Naive B cell (primary cell): Measurements from ENCODE around the gene FOSL1. TPM values are rescaled to one million over a fixed set of nuclear protein-coding genes. Genes with fewer than 3 reads are reported as not detected.
"Not testable (repeated sequence)": the region's sequence is repeated elsewhere in the genome, so short reads cannot be mapped to it uniquely, and the experiment has no call there.

ENCODE experiments used
- ATAC-seq, 2 donors: fragments of 150-1000 bp; cut with Tn5 transposase; 2 replicates each; pipeline ENCODE4 v1.10.0; 2021; ENCODE audit warnings: low read depth in 2 of 2, mild to moderate bottlenecking in 2 of 2, moderate library complexity in 2 of 2
- DNase-seq: peaks from one replicate; pipeline ENCODE4 v3.0.0; 2022
- H3K27ac Mint-ChIP-seq, 6 donors: one replicate each; pipeline ENCODE4 v1.8.0; 2020 to 2022; ENCODE audit warnings: mild to moderate bottlenecking in 6 of 6, mixed read lengths in 6 of 6, moderate library complexity in 5 of 6, inconsistent platforms in 2 of 6
- H3K27me3 Mint-ChIP-seq, 3 donors: one replicate each; pipeline ENCODE4 v1.8.0; 2021 to 2022; ENCODE audit warnings: mixed read lengths in 3 of 3, mild to moderate bottlenecking in 1 of 3
- H3K36me3 Mint-ChIP-seq, 2 donors: one replicate each; pipeline ENCODE4 v1.8.0; 2020 to 2022; ENCODE audit warnings: mixed read lengths in 2 of 2, inconsistent platforms in 1 of 2, mild to moderate bottlenecking in 1 of 2
- H3K4me1 Mint-ChIP-seq, 3 donors: one replicate each; pipeline ENCODE4 v1.8.0; 2020 to 2022; ENCODE audit warnings: mixed read lengths in 3 of 3, inconsistent platforms in 1 of 3, mild to moderate bottlenecking in 1 of 3, moderate library complexity in 1 of 3
- H3K4me3 Mint-ChIP-seq, 8 donors: one replicate each; pipeline ENCODE4 v1.8.0; 2020 to 2022; ENCODE audit warnings: mild to moderate bottlenecking in 8 of 8, mixed read lengths in 8 of 8, moderate library complexity in 8 of 8, inconsistent platforms in 2 of 8
- H3K9me3 Mint-ChIP-seq, 7 donors: one replicate each; pipeline ENCODE4 v1.8.0; 2020 to 2022; ENCODE audit warnings: mixed read lengths in 7 of 7, mild to moderate bottlenecking in 5 of 7, inconsistent platforms in 2 of 7, moderate library complexity in 1 of 7
- polyA plus RNA-seq, 6 donors: library from polyadenylated mRNA; unstranded; fragments of 300-500 nt; fragmentation: Illumina TruSeq; gene quantifications; one replicate each; pipeline ENCODE4 v1.2.3, GENCODE V29; 2021; ENCODE audit warnings: low read depth in 6 of 6

The FOSL1 gene
- polyA plus RNA-seq, 6 donors from 2014 or later = 0.25 to 0.34 (median 0.27) TPM; not detected in 3

- Mint-ChIP-seq H3K27ac (peak overlapping the region in 1 of 6 donors; percentile 67), H3K9me3 (no peaks in the 10 kb centered on the region), H3K4me1 (peaks cover 26 to 39% (median 36%) of the 10 kb centered on the region in 3 donors), H3K27me3 (no peaks in the 10 kb centered on the region), H3K36me3 (peaks cover 14 to 26% of the 10 kb centered on the region in 2 donors), H3K4me3 (peak overlapping the region in 1 of 8 donors; percentile 91)
- DNase-seq (no peak), ATAC-seq (no peak)
Measured at GRCh38 chr11:65852508-65853245, 47.5 kb downstream of the FOSL1 start.

DNA sequence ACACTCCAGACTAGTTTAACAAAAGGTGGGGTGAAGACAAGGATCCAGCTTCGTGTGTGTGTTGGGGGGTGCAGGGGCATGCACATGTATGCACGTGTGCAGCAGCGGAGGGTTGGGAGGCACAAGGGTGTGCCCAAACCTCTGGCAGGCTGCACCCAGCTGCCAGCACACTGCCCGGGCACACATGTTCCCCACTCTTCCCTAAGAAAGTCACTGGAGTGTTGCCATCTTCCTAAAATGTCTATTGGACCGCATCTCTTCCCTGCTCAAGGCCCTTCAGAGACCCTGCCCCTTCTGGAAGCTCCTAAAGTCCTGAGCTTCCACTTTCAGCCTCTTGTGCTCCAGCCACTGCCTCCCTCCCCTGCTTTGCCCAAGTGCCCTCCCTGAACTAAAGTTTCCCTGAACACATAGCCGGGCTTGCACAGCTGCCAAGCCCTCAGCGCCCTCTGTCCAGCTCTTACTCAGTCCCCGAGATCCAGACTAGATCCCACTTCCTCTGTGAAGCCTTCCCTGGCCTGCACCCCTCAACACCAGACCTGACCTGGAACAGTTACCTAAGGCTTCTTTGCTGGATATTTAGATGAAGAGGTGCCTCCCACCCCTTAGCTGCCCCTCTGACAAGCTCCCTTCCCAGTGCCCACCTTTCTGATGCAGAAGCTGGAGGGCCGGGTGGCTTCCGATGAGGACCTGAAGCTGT is 48.2 kb downstream of the FOSL1 start:
- no peak for ATAC-seq
- peaks cover 14 to 26% of the 10 kb centered on the region in 2 donors for H3K36me3 Mint-ChIP-seq
- H3K27ac Mint-ChIP-seq = peak overlapping the region in 1 of 6 donors; percentile 54
- H3K4me1 Mint-ChIP-seq = peaks cover 26 to 38% (median 36%) of the 10 kb centered on the region in 3 donors
- peak overlapping the region in 1 of 8 donors; percentile 2 for H3K4me3 Mint-ChIP-seq
- DNase-seq = no peak
- H3K9me3 Mint-ChIP-seq = no peaks in the 10 kb centered on the region
- no peaks in the 10 kb centered on the region for H3K27me3 Mint-ChIP-seq

GRCh38 chr11:65851083-65851579 is 49.1 kb downstream of the FOSL1 start:
- H3K36me3 Mint-ChIP-seq = peaks cover 14 to 26% of the 10 kb centered on the region in 2 donors

DNA sequence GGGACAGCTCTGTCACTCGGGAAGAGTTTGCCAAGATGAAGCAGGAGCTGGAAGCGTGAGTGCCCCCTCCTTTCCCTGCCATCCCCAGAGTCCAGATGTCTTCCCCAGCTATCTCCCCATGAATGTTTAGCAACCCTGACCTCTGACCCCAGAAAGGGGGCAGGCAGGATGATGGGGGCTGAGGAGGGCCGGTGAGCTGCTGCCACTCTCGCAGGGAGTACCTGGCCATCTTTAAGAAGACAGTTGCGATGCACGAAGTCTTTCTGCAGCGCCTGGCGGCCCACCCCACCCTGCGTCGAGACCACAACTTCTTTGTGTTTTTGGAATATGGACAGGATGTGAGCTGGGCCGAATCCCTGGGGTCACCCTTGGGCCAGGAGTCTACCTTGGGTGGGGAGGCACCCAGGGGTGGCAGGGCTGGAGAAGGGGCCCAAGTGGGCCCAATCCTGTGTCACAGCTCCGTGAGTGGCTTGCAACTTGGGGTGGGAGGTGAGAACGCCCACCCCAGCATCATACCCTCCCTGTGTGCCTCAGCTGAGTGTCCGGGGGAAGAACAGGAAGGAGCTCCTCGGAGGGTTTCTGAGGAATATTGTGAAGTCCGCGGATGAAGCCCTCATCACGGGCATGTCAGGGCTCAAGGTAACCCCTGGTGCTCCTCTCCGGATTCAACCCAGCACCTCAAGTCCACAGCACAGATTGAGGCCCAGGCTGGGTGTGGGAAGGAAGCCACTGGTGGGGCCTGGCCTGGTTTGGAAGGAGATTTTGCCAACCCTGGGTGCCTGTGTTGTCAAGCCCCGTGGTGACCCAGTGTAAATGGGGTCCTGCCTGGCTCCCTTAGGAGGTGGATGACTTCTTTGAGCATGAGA is 49.7 kb downstream of the FOSL1 start:
- H3K4me3 Mint-ChIP-seq = no peak overlapping the region
- H3K27ac Mint-ChIP-seq = peak overlapping the region in 1 of 6 donors; percentile 56
- H3K36me3 Mint-ChIP-seq = peaks cover 14 to 26% of the 10 kb centered on the region in 2 donors
- DNase-seq = no peak
- no peak for ATAC-seq
- H3K4me1 Mint-ChIP-seq = peaks cover 20 to 26% (median 23%) of the 10 kb centered on the region in 3 donors
- H3K27me3 Mint-ChIP-seq = no peaks in the 10 kb centered on the region
- H3K9me3 Mint-ChIP-seq = no peaks in the 10 kb centered on the region

More at GRCh38 chr11:65851083-65851579, 49.1 kb downstream of the FOSL1 start:
- Mint-ChIP-seq H3K27me3 (no peaks in the 10 kb centered on the region), H3K4me3 (no peak overlapping the region), H3K4me1 (peaks cover 20 to 30% (median 28%) of the 10 kb centered on the region in 3 donors), H3K27ac (no peak overlapping the region), H3K9me3 (no peaks in the 10 kb centered on the region)
- DNase-seq (no peak), ATAC-seq (no peak)

DNA sequence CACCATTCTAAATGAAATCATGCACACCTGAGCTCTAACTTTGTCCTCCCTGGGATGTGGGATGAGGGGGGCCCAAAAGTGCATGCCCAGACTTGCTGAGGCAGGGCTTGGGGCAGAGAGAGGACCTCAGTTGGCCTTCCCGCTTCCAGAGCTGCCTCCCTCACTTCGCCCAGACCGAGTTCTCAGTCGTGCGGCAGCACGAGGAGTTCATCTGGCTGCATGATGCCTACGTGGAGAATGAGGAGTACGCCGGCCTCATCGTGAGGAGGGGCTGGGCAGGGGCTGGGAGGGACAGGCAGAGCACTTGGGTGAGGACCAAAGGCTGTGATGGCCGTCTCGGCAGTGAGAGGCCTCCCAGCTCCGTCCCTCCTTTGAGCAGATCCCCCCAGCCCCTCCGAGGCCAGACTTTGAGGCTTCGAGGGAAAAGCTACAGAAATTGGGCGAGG is 50.4 kb downstream of the FOSL1 start:
- Mint-ChIP-seq H3K4me1 (peaks cover 18 to 22% (median 19%) of the 10 kb centered on the region in 3 donors), H3K4me3 (no peak overlapping the region), H3K27me3 (no peaks in the 10 kb centered on the region), H3K27ac (no peak overlapping the region), H3K9me3 (no peaks in the 10 kb centered on the region), H3K36me3 (peaks cover 13 to 23% of the 10 kb centered on the region in 2 donors)
- ATAC-seq = no peak
- DNase-seq = no peak

DNA sequence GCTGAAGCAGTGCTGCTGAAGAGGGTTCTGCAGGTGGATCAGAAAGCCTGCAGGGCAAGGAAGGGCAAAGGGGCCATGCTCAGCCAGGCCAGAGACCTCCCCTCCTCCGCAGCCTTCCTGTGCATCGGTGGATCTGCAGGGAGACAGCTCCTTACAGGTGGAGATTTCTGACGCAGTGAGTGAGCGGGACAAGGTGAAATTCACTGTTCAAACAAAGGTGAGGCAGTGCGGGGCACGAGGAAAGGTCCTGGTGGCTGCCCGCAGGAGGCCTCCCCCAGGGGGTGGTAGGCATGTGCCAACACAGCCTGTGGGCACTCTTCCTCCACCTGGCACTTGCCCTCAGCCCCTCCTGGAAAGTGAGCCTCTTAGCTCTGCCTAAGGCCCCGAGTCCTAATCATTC is 50.8 kb downstream of the FOSL1 start:
- H3K27me3 Mint-ChIP-seq = no peaks in the 10 kb centered on the region
- H3K9me3 Mint-ChIP-seq = no peaks in the 10 kb centered on the region
- ATAC-seq (no peak), DNase-seq (no peak)
- no peak overlapping the region for H3K4me3 Mint-ChIP-seq
- H3K4me1 Mint-ChIP-seq = peaks cover 13 to 17% (median 16%) of the 10 kb centered on the region in 3 donors
- peaks cover 9 to 19% of the 10 kb centered on the region in 2 donors for H3K36me3 Mint-ChIP-seq
- H3K27ac Mint-ChIP-seq = no peak overlapping the region

- DNase-seq, H3K9me3 Mint-ChIP-seq, ATAC-seq, H3K4me3 Mint-ChIP-seq, H3K27me3 Mint-ChIP-seq, H3K27ac Mint-ChIP-seq: not testable (repeated sequence)
- H3K4me1 Mint-ChIP-seq = peaks cover 9 to 11% (median 10%) of the 10 kb centered on the region in 3 donors
- H3K36me3 Mint-ChIP-seq = peaks cover 7 to 15% of the 10 kb centered on the region in 2 donors
Measured at GRCh38 chr11:65848693-65849092, 51.5 kb downstream of the FOSL1 start.

- no peak for ATAC-seq
- H3K27ac Mint-ChIP-seq = no peak overlapping the region
- no peak for DNase-seq
- peaks cover 7 to 8% of the 10 kb centered on the region in 2 donors for H3K36me3 Mint-ChIP-seq
- no peak overlapping the region for H3K4me3 Mint-ChIP-seq
- H3K4me1 Mint-ChIP-seq = peaks cover 4 to 5% (median 4%) of the 10 kb centered on the region in 3 donors
- H3K9me3 Mint-ChIP-seq = no peaks in the 10 kb centered on the region
- no peaks in the 10 kb centered on the region for H3K27me3 Mint-ChIP-seq
Measured at GRCh38 chr11:65847746-65848145, 52.4 kb downstream of the FOSL1 start.

- H3K4me3 Mint-ChIP-seq = no peak overlapping the region
- no peaks in the 10 kb centered on the region for H3K9me3 Mint-ChIP-seq
- peak overlapping the region in 1 of 6 donors; percentile 9 for H3K27ac Mint-ChIP-seq
- no peaks in the 10 kb centered on the region for H3K4me1 Mint-ChIP-seq
- ATAC-seq (no peak), DNase-seq (no peak)
- no peaks in the 10 kb centered on the region for H3K36me3 Mint-ChIP-seq
- H3K27me3 Mint-ChIP-seq = no peaks in the 10 kb centered on the region
Measured at GRCh38 chr11:65844231-65844872, 55.8 kb downstream of the FOSL1 start.

DNA sequence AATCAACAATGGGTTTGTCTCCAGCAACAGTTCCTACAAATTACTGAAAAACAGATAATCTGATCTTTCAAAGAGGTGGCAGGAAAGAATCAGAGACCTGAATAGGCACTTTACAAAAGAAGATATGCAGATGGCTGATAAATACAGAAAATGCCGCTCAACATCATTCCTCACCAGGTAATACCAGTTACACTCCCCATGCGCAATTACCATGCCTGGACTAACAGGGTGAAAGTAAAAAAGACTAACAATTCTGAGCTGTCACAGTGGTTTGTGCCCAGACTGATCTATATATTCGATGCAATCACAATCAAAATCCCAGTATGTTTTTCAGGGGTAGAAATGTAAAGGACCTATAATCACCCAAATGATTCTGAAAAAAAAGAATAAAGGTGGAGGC is 56.4 kb downstream of the FOSL1 start:
- DNase-seq (no peak), ATAC-seq (no peak)
- H3K4me3 Mint-ChIP-seq = no peak overlapping the region
- no peaks in the 10 kb centered on the region for H3K36me3 Mint-ChIP-seq
- H3K9me3 Mint-ChIP-seq = no peaks in the 10 kb centered on the region
- H3K4me1 Mint-ChIP-seq = no peaks in the 10 kb centered on the region
- H3K27me3 Mint-ChIP-seq = no peaks in the 10 kb centered on the region
- H3K27ac Mint-ChIP-seq = peak overlapping the region in 1 of 6 donors; percentile 42

GRCh38 chr11:65842144-65842543 is 58.0 kb downstream of the FOSL1 start:
- H3K27me3 Mint-ChIP-seq = no peaks in the 10 kb centered on the region
- no peaks in the 10 kb centered on the region for H3K9me3 Mint-ChIP-seq
- no peak overlapping the region for H3K27ac Mint-ChIP-seq
- no peaks in the 10 kb centered on the region for H3K4me1 Mint-ChIP-seq
- no peak for DNase-seq
- no peak for ATAC-seq
- no peak overlapping the region for H3K4me3 Mint-ChIP-seq
- H3K36me3 Mint-ChIP-seq = no peaks in the 10 kb centered on the region
